GM15510 (cell line): Measurements from ENCODE around the gene KRT25.

Experiments used
- POLR2A ChIP-seq: IDR thresholded peaks from 3 replicates; pipeline ENCODE4 v1.6.1; 2011; ENCODE audit warnings: borderline replicate concordance; ENCODE audit not compliant: insufficient read length; ENCODE audit errors: extremely low read depth

The KRT25 gene

GRCh38 chr17:40718930-40719329 lies 36.2 kb downstream of the KRT25 start:
- TF ChIP-seq POLR2A = no peak

DNA sequence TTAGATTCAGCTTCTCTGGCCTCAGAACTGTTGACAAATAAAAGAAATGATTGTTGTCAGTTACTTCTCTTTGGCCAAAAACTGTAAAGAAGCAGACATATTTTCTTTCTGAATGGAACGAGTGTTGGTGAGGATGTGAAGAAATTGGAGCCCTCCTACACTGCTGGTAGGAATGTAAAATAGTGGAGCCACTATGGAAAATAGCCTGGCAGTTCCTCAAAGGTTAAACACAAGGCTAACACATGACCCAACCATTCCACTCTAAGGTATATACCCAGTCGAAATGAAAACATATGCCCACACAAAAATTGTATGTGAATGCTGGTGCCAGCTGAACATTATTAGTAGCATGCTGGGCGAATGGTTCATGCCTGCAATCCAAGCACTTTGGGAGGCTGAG lies 37.4 kb downstream of the KRT25 start:
- TF ChIP-seq POLR2A = no peak

GRCh38 chr17:40714473-40714872 lies 40.7 kb downstream of the KRT25 start:
- no peak for TF ChIP-seq POLR2A

DNA sequence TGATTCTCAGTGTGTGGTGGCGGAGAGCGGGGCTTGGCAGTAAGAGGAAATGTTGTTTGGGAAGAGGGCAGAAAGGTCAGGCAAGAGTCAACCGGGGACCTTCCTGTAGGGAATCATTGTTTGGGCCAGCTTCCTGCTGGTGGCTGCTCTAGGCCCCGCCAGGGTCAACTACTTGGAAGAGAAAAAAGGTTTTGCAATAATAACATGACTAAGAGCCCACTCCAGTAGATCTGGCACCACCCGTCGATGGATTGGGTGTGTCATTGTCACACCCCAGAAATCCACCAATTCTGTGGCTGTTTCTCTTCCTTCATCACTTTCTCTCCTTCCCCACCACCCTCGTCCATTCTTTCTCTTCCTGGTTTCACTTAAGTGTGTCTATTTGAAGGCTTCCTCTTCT lies 47.4 kb downstream of the KRT25 start:
- TF ChIP-seq POLR2A = no peak

- no peak for TF ChIP-seq POLR2A
Measured at GRCh38 chr17:40705584-40705983, 49.5 kb downstream of the KRT25 start.

DNA sequence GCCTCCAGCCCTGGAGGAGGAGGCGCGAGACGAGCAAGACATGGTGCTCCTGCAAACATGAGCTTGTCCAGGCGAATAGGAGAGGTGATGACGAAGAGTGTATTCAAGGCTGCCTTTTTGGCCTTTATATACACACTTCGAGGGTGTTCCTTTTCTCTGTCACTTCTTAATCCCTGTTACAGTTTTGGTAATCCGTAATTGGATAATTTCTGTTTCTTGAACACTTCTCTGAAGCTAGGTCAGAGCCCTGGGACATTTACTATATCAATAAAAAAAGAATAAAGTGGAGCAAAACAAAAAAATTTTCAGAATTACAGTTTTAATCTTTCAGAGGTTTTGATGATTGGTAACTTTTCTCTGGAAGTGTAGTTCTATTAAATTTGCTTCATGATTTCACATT lies 51.5 kb downstream of the KRT25 start, which contains the start of gene KRT24:
TSS of gene KRT24 (minus strand) at position 101 of the 400 bp plus-strand sequence. CDS start at position 42, 59 bp downstream.
- TF ChIP-seq POLR2A = no peak

GRCh38 chr17:40702271-40702670 lies 52.9 kb downstream of the KRT25 start:
- TF ChIP-seq POLR2A = no peak

DNA sequence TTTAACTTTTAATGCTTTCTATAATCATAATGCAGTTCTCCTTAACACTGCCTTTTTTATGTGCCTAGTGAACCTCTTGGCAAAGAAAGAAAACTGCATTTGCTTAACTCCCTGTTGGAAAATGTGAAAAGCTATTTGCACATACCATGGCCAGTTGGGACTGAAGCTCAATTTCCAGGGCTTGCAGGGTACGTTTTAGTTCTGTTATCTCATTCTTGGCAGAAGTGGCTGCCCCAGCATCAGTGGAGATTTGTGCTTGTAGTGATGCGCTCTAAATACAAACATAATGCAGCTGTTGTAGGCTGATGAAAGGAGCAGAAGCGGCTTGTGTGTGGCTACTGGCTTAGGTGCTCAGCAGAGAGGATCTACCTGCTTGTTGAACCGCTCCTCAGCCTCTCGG lies 55.3 kb downstream of the KRT25 start:
- TF ChIP-seq POLR2A = no peak

DNA sequence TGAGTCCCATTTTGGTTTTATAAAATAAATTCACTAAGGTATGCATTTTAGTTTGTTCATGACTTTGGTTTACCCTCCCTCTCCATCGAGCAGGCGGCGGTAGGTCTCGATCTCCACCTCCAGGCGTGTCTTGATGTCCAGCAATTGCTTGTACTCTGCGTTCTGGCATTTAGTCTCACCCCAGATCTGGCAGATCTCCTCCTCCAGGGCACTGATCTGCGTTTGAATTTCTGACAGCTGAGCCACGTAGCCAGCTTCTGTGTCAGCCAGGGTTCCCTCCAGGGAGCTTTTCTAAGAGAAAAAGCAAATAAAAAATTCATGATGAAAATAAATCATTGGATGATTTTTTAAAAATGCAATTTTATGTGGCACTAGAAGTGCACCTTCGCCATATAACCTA lies 55.8 kb downstream of the KRT25 start:
- TF ChIP-seq POLR2A = no peak
